ENCODE results near the gene SNRPA1.

GRCh38 chr15:101313041-101313761 lies 18.2 kb upstream of the SNRPA1 start:
- TF ChIP-seq CTCF (IDR thresholded peaks at IDR 0.05 in 4 of 5, conservative IDR thresholded peaks at IDR 0.05 in 1 of 5) (no peak), POLR2A (IDR thresholded peaks at IDR 0.05) (no peak)
